ENCODE results near the gene FNDC10. TPM values are rescaled to one million over a fixed set of nuclear protein-coding genes. Genes with fewer than 3 reads are reported as not detected.

Gene FNDC10
- total RNA-seq, 1 experiment from 2014 or later, result 15.2 TPM

GRCh38 chr1:1603671-1604373, 3.9 kb upstream of the FNDC10 start:
- Histone ChIP-seq H3K4ac (ENCODE audit: low read depth, low read length) (no peak overlapping the region), H2BK15ac (ENCODE audit: low read depth, low read length) (no peak overlapping the region), H4K8ac (replicated peaks; ENCODE audit: insufficient read length, low read depth, low read length) (no peak overlapping the region), H4K5ac (ENCODE audit: insufficient read length, low read depth, low read length) (no peak overlapping the region), H4K20me1 (ENCODE audit: control insufficient read depth, insufficient read depth, insufficient read length) (no peaks in the 10 kb centered on the region), H2BK5ac (ENCODE audit: insufficient read length, low read length) (no peak overlapping the region), H3K23me2 (ENCODE audit: insufficient read length, low read depth, low read length, poor library complexity, severe bottlenecking) (peaks cover 8% of the 10 kb centered on the region), H3K56ac (ENCODE audit: insufficient read length, low read depth, low read length) (no peak overlapping the region), H2AFZ (ENCODE audit: low read length) (no peak overlapping the region), H3K4me1 (ENCODE audit: insufficient read depth, low read length) (no peaks in the 10 kb centered on the region), H2BK20ac (ENCODE audit: low read depth, low read length, poor library complexity, severe bottlenecking) (no peak overlapping the region), H3K4me2 (ENCODE audit: insufficient read depth, insufficient read length, low read length) (no peak overlapping the region), H2BK12ac (ENCODE audit: insufficient read length, low read depth, low read length) (no peak overlapping the region), H4K91ac (ENCODE audit: insufficient read length, low read depth, low read length) (no peak overlapping the region), H3K79me2 (ENCODE audit: insufficient read depth, low read length) (no peaks in the 10 kb centered on the region), H3K14ac (ENCODE audit: insufficient read depth, low read length) (no peak overlapping the region; the same call in 1 of the 2 replicates), H3K9ac (ENCODE audit: extremely low read depth, insufficient read length, low read length) (no peak overlapping the region), H3K27me3 (ENCODE audit: insufficient read depth, low read length) (no peaks in the 10 kb centered on the region; the same call in 1 of the 2 replicates), H3K18ac (ENCODE audit: insufficient read length, low read depth, low read length) (no peak overlapping the region), H2AK5ac (ENCODE audit: insufficient read length, low read length) (no peak overlapping the region), H3K79me1 (ENCODE audit: insufficient read depth, low read depth, low read length, poor library complexity, severe bottlenecking) (no peaks in the 10 kb centered on the region), H3K9me3 (ENCODE audit: control insufficient read depth, low read depth, low read length) (no peaks in the 10 kb centered on the region), H3T11ph (ENCODE audit: low read length) (no peak overlapping the region), H3K23ac (ENCODE audit: insufficient read length, low read depth, low read length) (no peak overlapping the region), H3K27ac (ENCODE audit: insufficient read length, low read depth, low read length) (no peak overlapping the region), H2BK120ac (ENCODE audit: low read depth, low read length, poor library complexity, severe bottlenecking) (no peak overlapping the region)
- H3K4me1 Mint-ChIP-seq, result peaks cover 3 to 5% of the 10 kb centered on the region in 2 experiments; a peak in 3 of 4 replicates
- no peaks in the 10 kb centered on the region for H3K36me3 Mint-ChIP-seq (ENCODE audit: insufficient read depth in 1 of 3, low read depth in 3 of 3)
- H3K4me3 Mint-ChIP-seq, result no peak overlapping the region
- peaks cover 47% of the 10 kb centered on the region for H3K27me3 Mint-ChIP-seq (ENCODE audit: low read depth)
- no CpG with 5 or more reads among the region's 13 CpGs for WGBS (ENCODE audit: extremely low coverage, insufficient read length, low lambda C conversion rate)
- TF ChIP-seq CTCF (conservative IDR thresholded peaks at IDR 0.05), result no peak
- no peaks in the 10 kb centered on the region for H3K9me3 Mint-ChIP-seq
- 0 out of 7 replicates have a peak overlapping the region, but pooled peaks of 1 of the 3 experiments have one; percentile 44 for H3K27ac Mint-ChIP-seq
- no peak for DNase-seq
